Breast epithelium (tissue), 3 donors: ENCODE measurements around the gene IRF6.

Source experiments
- CTCF ChIP-seq, 3 donors: fragments of 450-650 bp; IDR thresholded peaks; one replicate each; pipeline ENCODE4 v1.5.1; 2016 to 2017; ENCODE audit warnings: antibody characterized with exemption in 3 of 3, mild to moderate bottlenecking in 3 of 3, moderate library complexity in 3 of 3
- POLR2A ChIP-seq: fragments of 450-650 bp; IDR thresholded peaks from one replicate; pipeline ENCODE4 v1.6.1; 2016; ENCODE audit warnings: antibody characterized with exemption, mild to moderate bottlenecking, moderate library complexity
- POLR2AphosphoS5 ChIP-seq, 3 donors: sonication (generic); formaldehyde crosslinking; IDR thresholded peaks; one replicate each; pipeline ENCODE4 v1.6.1; 2017; ENCODE audit warnings: antibody characterized with exemption in 3 of 3

- TF ChIP-seq POLR2AphosphoS5 (IDR thresholded peaks at IDR 0.05) = no peak
- no peak for TF ChIP-seq CTCF (IDR thresholded peaks at IDR 0.05)
- TF ChIP-seq POLR2A = no peak
Measured at GRCh38 chr1:209769971-209770370, 36.0 kb downstream of the IRF6 start.
